ENCODE measurements around the gene RCAN2.
"Not testable (repeated sequence)": the region's sequence is repeated elsewhere in the genome, so short reads cannot be mapped to it uniquely, and the experiment has no call there.

RCAN2 gene

DNA sequence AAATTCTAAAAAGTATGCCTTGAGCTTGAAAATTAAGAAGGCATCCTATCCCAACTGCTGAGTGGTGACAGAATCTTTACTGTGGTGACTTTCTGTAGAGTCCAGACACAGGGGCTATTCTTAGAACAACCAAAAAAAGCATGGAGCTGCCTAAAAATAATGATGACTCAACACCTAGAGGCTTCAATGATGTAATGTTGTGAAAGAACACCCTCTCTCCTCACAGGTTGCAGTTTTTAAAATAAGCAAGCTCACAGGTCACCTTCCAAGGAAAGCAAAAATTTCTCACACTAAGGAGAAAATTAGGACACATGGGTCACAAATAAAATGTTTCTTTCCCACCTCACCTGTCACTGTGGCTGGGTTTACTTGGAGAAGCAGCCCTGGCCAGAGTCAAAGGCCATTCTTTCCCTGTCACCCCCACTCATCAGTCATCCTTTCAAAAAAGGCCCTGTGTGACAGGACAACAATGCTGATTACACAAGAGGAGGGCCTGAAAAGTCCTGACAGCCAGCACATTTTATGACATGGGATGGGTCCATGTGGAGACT lies 53.5 kb downstream of the RCAN2 start:
- Mint-ChIP-seq H3K4me3 (no peak overlapping the region), H3K27me3 (peaks cover 19% of the 10 kb centered on the region), H3K27ac (no peak overlapping the region), H3K9me3 (no peaks in the 10 kb centered on the region), H3K4me1 (ENCODE audit: low read depth) (no peaks in the 10 kb centered on the region), H3K36me3 (ENCODE audit: low read depth) (no peaks in the 10 kb centered on the region)

DNA sequence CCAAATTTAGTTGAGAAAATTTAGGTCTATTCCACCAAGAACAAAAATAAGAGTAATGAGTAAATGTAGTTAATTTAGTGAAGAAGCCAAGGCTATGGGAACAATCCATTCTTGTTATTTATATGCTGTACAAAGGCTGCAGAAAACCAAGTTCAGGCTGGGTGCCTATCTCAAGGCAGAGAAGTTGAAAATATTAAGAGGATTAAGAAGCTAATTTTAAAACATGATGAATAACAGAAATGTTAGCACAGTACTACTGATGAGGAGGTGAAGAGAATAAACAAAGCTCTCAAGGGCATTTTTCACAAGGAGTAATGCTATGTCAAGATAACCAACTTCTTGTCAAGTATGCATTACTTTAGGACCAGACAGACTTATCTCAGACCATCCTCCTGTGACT lies 68.6 kb downstream of the RCAN2 start:
- H3K4me1 Mint-ChIP-seq (ENCODE audit: low read depth): no peaks in the 10 kb centered on the region
- H3K27me3 Mint-ChIP-seq: peaks cover 37% of the 10 kb centered on the region
- no peak overlapping the region for H3K27ac Mint-ChIP-seq
- H3K36me3 Mint-ChIP-seq (ENCODE audit: low read depth): no peaks in the 10 kb centered on the region
- H3K4me3 Mint-ChIP-seq: no peak overlapping the region
- H3K9me3 Mint-ChIP-seq: no peaks in the 10 kb centered on the region

DNA sequence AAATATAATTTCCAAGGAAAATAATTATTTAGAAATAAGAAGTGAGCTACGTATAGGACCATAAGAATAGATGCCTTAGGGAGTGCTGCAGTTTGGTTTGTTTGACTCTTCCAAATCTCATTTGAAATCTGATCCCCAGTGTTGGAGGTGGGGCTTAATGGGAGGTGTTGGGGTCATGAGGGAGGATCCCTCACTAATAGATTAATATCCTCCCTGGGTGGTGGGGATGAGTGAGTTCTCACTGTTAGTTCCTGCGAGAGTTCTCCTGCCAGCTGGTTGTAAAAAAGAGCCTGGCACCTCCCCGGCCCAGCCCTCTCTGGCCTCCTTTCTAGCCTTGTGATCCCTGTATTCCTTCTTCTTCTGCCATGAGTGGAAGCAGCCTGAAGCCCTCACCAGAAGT lies 69.3 kb downstream of the RCAN2 start:
- no peak overlapping the region for H3K27ac Mint-ChIP-seq
- H3K4me1 Mint-ChIP-seq (ENCODE audit: low read depth): no peaks in the 10 kb centered on the region
- H3K4me3 Mint-ChIP-seq: no peak overlapping the region
- H3K27me3 Mint-ChIP-seq: peaks cover 34% of the 10 kb centered on the region
- H3K36me3 Mint-ChIP-seq (ENCODE audit: low read depth): no peaks in the 10 kb centered on the region
- H3K9me3 Mint-ChIP-seq: no peaks in the 10 kb centered on the region

DNA sequence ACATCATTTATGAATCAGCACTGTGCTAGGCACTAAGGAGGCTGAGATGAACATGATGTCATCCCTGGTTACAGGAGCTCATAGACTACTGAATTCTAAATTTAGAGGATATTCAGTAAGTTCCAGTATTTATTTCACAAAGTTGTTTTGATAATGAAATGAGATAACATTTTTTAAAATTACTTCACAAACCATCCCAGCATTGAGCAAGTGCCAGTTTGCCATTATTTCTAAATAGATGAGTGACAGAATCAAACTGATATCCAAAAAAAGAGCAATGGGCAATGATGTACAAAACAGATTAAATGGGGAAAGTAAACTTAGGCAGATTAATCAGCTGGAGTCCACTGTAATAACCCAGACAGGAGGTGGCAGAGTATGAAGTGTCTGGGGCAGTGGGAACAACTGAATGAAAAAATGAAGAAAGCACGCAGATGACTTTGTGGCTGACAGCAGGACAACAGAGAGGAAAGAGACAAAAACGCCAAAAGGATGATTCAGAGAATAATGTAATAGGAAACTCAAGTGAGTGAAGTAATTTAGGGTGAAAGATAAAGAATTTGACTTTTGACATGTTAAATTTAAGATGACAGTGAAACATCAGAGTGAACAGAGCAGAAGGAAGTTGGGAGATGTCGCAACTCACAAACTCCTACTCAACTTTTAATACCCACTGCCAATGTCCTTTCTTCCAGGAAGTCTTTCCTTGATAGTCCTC lies 70.2 kb downstream of the RCAN2 start:
- peaks cover 28% of the 10 kb centered on the region for H3K27me3 Mint-ChIP-seq
- no peak overlapping the region for H3K27ac Mint-ChIP-seq
- H3K4me1 Mint-ChIP-seq (ENCODE audit: low read depth): no peaks in the 10 kb centered on the region
- no peaks in the 10 kb centered on the region for H3K36me3 Mint-ChIP-seq (ENCODE audit: low read depth)
- no peak overlapping the region for H3K4me3 Mint-ChIP-seq
- no peaks in the 10 kb centered on the region for H3K9me3 Mint-ChIP-seq

DNA sequence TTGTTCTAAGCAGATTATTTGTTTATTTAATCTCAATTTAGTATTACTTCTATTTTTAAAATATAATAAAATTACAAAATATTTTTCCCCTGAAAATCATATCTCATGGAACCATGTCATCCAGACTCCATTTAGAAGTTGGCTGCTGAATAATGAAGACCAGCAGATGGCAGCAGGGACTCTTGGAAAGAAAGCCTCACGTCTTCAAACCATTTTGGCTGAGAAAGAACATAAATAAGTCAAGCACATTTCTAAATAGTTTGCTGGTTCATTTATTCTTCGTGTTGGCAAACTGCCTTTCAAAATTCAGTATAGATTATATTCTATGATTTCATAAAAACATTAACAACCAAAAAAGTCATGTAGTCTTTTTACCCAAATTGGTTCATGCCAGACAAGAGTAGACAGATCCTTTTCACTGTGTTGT lies 71.7 kb downstream of the RCAN2 start:
- H3K9me3 Mint-ChIP-seq: no peaks in the 10 kb centered on the region
- no peaks in the 10 kb centered on the region for H3K36me3 Mint-ChIP-seq (ENCODE audit: low read depth)
- H3K4me1 Mint-ChIP-seq (ENCODE audit: low read depth): no peaks in the 10 kb centered on the region
- peaks cover 29% of the 10 kb centered on the region for H3K27me3 Mint-ChIP-seq
- H3K4me3 Mint-ChIP-seq: no peak overlapping the region
- H3K27ac Mint-ChIP-seq: no peak overlapping the region

DNA sequence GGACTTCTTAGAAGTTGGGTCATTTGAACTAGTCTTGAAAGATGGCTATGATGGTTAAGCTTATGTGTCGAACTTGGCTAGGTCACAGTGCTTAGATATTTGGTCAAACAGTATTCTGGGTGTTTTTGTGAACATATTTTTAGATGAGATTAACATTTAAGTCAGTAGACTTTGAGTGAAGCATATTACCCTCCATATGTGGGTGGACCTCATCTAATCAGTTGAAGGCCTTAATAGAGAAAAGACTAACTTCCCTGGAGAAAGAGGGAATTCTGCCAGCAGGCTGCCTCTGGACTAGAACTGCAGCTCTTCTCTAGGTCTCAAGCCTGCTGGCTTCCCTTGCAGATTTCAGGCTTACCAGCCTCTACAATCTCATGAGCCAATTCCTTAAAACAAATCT lies 76.9 kb downstream of the RCAN2 start:
- no peaks in the 10 kb centered on the region for H3K36me3 Mint-ChIP-seq (ENCODE audit: low read depth)
- H3K4me3 Mint-ChIP-seq: no peak overlapping the region
- H3K9me3 Mint-ChIP-seq: no peaks in the 10 kb centered on the region
- H3K27me3 Mint-ChIP-seq: peaks cover 5% of the 10 kb centered on the region
- no peaks in the 10 kb centered on the region for H3K4me1 Mint-ChIP-seq (ENCODE audit: low read depth)
- no peak overlapping the region for H3K27ac Mint-ChIP-seq

DNA sequence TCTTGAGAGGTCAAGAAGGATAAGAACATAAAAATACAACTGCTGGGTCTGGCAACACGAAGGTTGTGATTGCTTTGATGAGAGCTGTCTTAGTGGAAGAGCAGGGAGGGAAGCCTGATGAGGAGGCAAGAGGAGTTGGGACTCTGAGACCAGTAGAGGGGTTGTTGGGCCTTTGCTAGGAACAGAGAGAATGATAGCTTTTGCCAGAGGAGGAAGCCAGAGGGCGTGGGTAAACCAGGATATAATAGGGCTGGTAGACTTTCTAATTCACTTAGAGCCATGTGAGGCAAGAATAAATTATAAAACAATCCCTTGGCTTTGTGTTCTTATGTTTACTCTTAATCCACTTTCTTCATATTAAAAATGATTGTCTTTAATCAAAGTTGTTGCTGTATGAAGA lies 78.6 kb downstream of the RCAN2 start:
- H3K4me3 Mint-ChIP-seq: no peak overlapping the region
- no peaks in the 10 kb centered on the region for H3K36me3 Mint-ChIP-seq (ENCODE audit: low read depth)
- no peak overlapping the region for H3K27ac Mint-ChIP-seq
- H3K4me1 Mint-ChIP-seq (ENCODE audit: low read depth): no peaks in the 10 kb centered on the region
- peaks cover 5% of the 10 kb centered on the region for H3K27me3 Mint-ChIP-seq
- no peaks in the 10 kb centered on the region for H3K9me3 Mint-ChIP-seq

DNA sequence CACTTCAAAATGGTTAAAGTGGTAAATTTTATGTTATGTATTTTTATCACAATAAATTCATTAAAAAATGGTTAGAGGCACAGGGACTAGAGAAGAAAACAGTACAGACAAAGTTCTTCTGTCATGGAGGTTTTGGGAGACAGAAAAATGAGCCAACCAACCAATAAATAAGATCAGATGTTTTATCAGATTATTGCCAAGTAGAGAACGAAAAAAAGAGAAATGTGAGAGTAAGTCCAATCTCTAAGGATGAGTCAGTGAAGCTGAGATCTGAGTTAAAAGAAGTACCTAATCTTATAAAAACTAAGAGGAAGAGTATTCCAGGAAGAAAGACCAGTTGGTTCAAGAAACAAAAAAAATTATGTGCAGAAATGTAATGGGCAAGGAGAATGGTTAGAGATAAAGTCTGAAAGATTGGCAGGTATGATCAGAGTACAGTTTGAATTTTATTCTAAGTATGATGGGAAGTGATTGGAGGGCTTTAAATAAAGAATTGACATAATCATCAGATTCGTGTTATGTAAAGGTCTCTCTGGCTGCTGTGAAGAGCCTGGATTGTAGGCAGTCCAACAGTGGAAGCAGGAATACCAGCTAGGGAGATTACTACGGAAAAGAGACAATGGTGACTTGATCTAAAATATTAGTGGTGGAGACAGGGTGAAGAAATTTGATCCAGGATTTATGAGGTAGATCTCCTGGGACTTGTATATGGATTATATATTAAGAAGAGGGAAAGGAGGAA lies 79.6 kb downstream of the RCAN2 start:
- Mint-ChIP-seq H3K4me1 (ENCODE audit: low read depth) (no peaks in the 10 kb centered on the region), H3K27ac (no peak overlapping the region), H3K36me3 (ENCODE audit: low read depth) (no peaks in the 10 kb centered on the region), H3K27me3 (peaks cover 5% of the 10 kb centered on the region), H3K9me3 (no peaks in the 10 kb centered on the region), H3K4me3 (no peak overlapping the region)

DNA sequence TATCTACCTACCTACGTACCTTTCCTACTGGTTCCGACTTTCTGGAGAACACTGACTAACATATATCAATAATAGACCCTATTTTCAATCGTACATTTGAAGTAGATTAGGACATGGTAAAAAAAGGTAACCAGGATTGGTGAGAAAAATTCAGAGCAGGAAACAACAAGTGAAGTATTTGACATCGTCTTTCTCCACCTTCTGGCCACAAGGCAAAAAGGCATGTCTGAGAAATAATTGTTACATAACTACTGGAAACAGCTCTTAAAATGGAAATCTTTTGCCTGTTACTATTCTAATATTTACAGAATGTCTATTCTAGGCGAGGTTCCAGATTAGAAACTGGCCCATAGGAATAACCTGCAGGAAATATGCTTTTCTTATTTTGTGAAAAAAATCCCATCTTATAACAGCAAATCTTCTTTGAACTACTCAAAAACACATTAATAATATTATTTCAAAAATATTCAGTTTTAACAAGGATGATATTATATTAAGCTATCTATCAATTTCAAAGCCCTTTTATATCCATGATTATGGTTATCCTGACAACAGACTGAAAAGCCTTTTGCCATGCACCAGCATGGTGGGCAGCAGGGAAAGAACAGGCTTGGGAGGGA lies 80.8 kb downstream of the RCAN2 start:
- Mint-ChIP-seq H3K27me3 (peaks cover 5% of the 10 kb centered on the region), H3K4me3 (no peak overlapping the region), H3K36me3 (ENCODE audit: low read depth) (no peaks in the 10 kb centered on the region), H3K4me1 (ENCODE audit: low read depth) (no peaks in the 10 kb centered on the region), H3K27ac (no peak overlapping the region), H3K9me3 (no peaks in the 10 kb centered on the region)

DNA sequence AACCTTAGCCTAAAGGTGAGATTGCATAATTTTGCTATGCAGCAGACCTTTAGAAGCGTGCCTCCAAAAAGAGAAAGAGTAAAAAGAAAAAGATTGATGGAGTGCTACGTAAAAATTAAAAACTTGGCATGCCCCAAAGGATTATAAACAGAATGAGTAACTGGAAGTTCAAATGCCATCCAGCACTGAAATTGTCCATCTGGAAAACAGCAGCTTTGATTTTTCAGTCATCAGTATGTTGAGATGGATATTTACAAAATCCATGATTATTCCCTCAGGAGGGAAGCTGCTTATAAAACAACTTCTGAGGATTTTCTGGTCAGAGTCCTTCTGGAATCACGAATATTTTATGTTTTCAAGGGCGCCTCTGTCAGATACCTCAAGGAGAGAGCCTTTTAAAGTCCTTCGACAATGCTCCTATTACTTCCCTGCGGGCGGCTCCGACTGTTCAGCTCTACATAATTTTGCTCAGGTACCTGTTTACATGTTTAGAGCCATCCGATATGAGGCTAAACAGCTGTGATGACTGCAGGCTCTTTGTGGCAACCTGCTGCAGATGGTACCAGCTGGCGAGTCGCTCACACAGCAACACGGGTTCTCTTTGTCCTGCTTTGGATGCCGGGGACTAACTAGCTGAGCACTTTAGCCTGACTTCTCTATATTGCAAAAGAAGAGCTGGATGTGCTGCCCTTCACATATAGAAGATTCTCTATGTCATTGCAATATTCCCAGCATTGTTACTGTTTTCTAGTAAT lies 83.3 kb downstream of the RCAN2 start:
- Mint-ChIP-seq H3K27me3 (no peaks in the 10 kb centered on the region), H3K36me3 (ENCODE audit: low read depth) (no peaks in the 10 kb centered on the region), H3K4me3 (no peak overlapping the region), H3K27ac (no peak overlapping the region), H3K9me3 (no peaks in the 10 kb centered on the region), H3K4me1 (ENCODE audit: low read depth) (no peaks in the 10 kb centered on the region)

DNA sequence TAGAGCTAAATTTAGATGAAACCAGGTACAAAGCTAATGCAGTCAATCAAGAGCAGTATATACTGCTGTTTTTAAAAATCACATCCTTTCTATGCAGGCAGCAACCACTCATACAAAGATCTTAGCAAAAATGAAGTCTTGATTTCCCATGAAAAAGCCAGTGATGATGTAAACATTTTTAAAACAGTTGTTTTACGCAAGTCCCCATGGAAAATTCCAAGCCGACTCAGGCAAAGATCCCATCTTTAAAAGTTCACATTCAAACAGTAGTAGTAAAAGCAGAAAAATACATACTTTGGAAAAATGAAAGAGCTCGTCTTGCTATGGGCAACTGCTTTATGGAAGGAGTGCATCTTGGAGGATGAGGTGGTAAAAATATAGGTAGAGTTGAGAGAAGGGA lies 84.0 kb downstream of the RCAN2 start:
- Mint-ChIP-seq H3K36me3 (ENCODE audit: low read depth) (no peaks in the 10 kb centered on the region), H3K27me3 (no peaks in the 10 kb centered on the region), H3K9me3 (no peaks in the 10 kb centered on the region), H3K4me3 (no peak overlapping the region), H3K27ac (no peak overlapping the region), H3K4me1 (ENCODE audit: low read depth) (no peaks in the 10 kb centered on the region)

DNA sequence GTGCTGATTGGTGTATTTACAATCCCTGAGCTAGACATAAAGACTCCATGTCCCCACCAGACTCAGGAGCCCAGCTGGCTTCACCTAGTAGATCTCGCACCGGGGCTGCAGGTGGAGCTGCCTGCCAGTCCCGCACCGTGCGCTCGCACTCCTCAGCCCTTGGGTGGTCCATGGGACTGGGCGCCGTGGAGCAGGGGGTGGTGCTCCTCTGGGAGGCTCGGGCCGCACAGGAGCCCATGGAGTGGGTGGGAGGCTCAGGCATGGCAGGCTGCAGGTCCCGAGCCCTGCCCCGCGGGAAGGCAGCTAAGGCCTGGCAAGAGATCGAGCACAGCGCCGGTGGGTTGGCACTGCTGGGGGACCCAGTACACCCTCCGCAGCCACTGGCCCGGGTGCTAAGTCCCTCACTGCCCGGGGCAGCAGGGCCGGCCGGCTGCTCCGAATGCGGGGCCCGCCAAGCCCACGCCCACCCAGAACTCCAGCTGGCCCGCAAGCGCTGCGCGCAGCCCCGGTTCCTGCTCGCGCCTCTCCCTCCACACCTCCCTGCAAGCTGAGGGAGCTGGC lies 85.5 kb downstream of the RCAN2 start:
- H3K9me3 Mint-ChIP-seq; H3K27ac Mint-ChIP-seq; H3K27me3 Mint-ChIP-seq; H3K4me3 Mint-ChIP-seq; H3K4me1 Mint-ChIP-seq (ENCODE audit: low read depth); H3K36me3 Mint-ChIP-seq (ENCODE audit: low read depth): not testable (repeated sequence)

DNA sequence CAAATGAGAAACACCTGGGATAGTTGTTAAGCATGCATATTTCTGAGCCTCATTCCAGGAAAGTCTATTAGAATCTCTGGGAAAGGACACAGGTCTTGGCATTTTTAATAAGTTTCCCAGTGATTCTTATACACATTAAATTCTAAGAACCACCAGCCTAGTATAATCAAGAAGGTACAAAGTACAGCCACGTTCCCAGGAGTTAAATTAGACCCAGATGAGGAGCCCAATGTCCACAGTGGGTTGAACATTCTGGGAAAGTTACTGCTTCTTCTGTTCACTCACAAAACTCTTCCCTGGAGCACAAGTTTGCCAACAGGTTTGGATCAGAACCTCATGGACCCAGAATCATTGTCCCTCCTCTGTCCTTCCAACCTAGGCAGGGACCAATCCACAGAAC lies 90.4 kb downstream of the RCAN2 start:
- H3K4me3 Mint-ChIP-seq: no peak overlapping the region
- no peaks in the 10 kb centered on the region for H3K36me3 Mint-ChIP-seq (ENCODE audit: low read depth)
- H3K27me3 Mint-ChIP-seq: peaks cover 8% of the 10 kb centered on the region
- H3K27ac Mint-ChIP-seq: no peak overlapping the region
- H3K9me3 Mint-ChIP-seq: no peaks in the 10 kb centered on the region
- no peaks in the 10 kb centered on the region for H3K4me1 Mint-ChIP-seq (ENCODE audit: low read depth)

DNA sequence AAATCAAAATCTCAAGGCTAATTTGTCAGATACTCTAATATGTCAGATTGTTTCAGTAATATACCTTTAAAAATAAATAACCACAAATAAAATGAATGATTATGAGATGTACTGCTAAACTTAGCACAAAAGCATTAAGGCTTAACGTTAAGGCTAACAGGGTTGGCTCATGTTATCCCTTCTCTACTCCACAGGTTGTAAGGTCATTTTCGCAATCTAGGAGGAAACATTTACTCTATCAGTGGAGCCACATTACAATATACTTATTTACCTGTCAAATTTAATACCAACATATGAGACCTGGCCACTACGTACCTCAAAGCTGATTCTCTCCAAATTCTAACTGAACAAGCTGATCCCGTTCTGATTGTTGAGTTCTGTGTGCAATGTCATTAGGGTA lies 95.7 kb downstream of the RCAN2 start:
- H3K9me3 Mint-ChIP-seq: peaks cover 3% of the 10 kb centered on the region
- no peak overlapping the region for H3K4me3 Mint-ChIP-seq
- H3K27ac Mint-ChIP-seq: no peak overlapping the region
- H3K4me1 Mint-ChIP-seq (ENCODE audit: low read depth): no peaks in the 10 kb centered on the region
- no peaks in the 10 kb centered on the region for H3K36me3 Mint-ChIP-seq (ENCODE audit: low read depth)
- H3K27me3 Mint-ChIP-seq: peaks cover 8% of the 10 kb centered on the region

Data from stimulated activated naive CD8-positive, alpha-beta T cell treated with anti-CD3 and anti-CD28 coated beads, Interleukin-15, Interleukin-2, amounts not matched to agents 100 ng/mL and 50 ng/mL, for 24 hours (primary cell).